Left lung (tissue), 10 donors: Measurements from ENCODE around the gene THAP3. TPM values are rescaled to one million over a fixed set of nuclear protein-coding genes. Genes with fewer than 3 reads are reported as not detected.
A peak's percentile ranks its signal among the peaks of the same experiment; 100 is the strongest.
"Not testable (repeated sequence)": the region's sequence is repeated elsewhere in the genome, so short reads cannot be mapped to it uniquely, and the experiment has no call there.

Source experiments
- ATAC-seq: fragments of 200-7000 bp; cut with Tn5 transposase; one replicate; pipeline ENCODE4 v1.9.1; 2020; ENCODE audit warnings: moderate library complexity
- DNase-seq, 4 donors: peaks; one replicate each; pipeline ENCODE4 v3.0.0-alpha.2; 2013 to 2020
- H3K27ac ChIP-seq, 2 donors: fragments of 200-600 bp; sonication (generic) in 1 of 2; one replicate each; pipeline versions ENCODE4 v1.5.0 to v1.8.0; 2020 to 2021
- H3K27me3 ChIP-seq, 2 donors: fragments of 200-600 bp; sonication (generic) in 1 of 2; one replicate each; pipeline versions ENCODE4 v1.5.0 to v1.8.0; 2020 to 2021
- H3K36me3 ChIP-seq, 2 donors: fragments of 200-600 bp; sonication (generic) in 1 of 2; one replicate each; pipeline versions ENCODE4 v1.5.0 to v1.8.0; 2020 to 2021
- H3K4me1 ChIP-seq, 2 donors: fragments of 200-600 bp; one replicate each; pipeline ENCODE4 v1.8.0; 2021
- H3K4me3 ChIP-seq, 2 donors: fragments of 200-600 bp; sonication (generic) in 1 of 2; one replicate each; pipeline versions ENCODE4 v1.5.0 to v1.8.0; 2020 to 2021; ENCODE audit warnings: mild to moderate bottlenecking in 1 of 2
- H3K9me3 ChIP-seq, 2 donors: fragments of 200-600 bp; sonication (generic) in 1 of 2; one replicate each; pipeline versions ENCODE4 v1.5.0 to v1.8.0; 2020 to 2021
- CTCF ChIP-seq, 2 donors: fragments of 200-600 bp; sonication (generic) in 1 of 2; IDR thresholded peaks; one replicate each; pipeline versions ENCODE4 v1.5.0 to v1.8.0; 2021; ENCODE audit warnings: antibody characterized with exemption in 2 of 2
- intact Hi-C, 2 donors: fragments of 100-400 bp; cut with DNase I; formaldehyde crosslinking; loops; one replicate each; pipeline versions ENCODE4 v1.11.2 to v1.14.2; 2022
- polyA plus RNA-seq, 6 donors: library from polyadenylated mRNA; unstranded; fragments of 120-200 nt; gene quantifications; one replicate each; pipeline ENCODE4 v1.2.1, GENCODE V29; 2013; ENCODE audit not compliant: insufficient read length in 6 of 6
- total RNA-seq, 2 donors: library from RNA; stranded (reverse); fragmentation: NEBNext Ultra II Directional; extraction: Animal tissue kit (Norgen Biotek cat#: 25700); gene quantifications; one replicate each; pipeline ENCODE4 v1.2.1, GENCODE V29; 2021
- donor health status: DM: no; HTN: yes; CAD: no.
- donor health status: DM: no; HTN: no; CAD: no.

Gene THAP3
- total and polyA plus RNA-seq, 8 donors, result 14.5 to 20.5 (median 17.1) TPM

GRCh38 chr1:6632588-6633514, 8.2 kb downstream of the THAP3 start:
- H3K36me3 ChIP-seq, result peaks cover 3 to 100% of the 10 kb centered on the region in 2 donors
- H3K9me3 ChIP-seq, result no peaks in the 10 kb centered on the region
- peak in 1 of 4 donors; percentile 60 for DNase-seq
- no peak overlapping the region for H3K27ac ChIP-seq
- intact Hi-C loops, result loop anchor here in 1 of 2 donors (10.0 kb wide), 1 partner anchor 148 kb away; no protein-coding TSS in a partner anchor
- no peak for ATAC-seq
- H3K4me1 ChIP-seq, result peaks cover 0 to 4% of the 10 kb centered on the region in 2 donors
- H3K4me3 ChIP-seq, result no peak overlapping the region
- TF ChIP-seq CTCF (IDR thresholded peaks at IDR 0.05), result no peak
- H3K27me3 ChIP-seq, result no peaks in the 10 kb centered on the region

GRCh38 chr1:6634371-6635052, 9.8 kb downstream of the THAP3 start:
- Histone ChIP-seq H3K27me3 (no peaks in the 10 kb centered on the region), H3K4me1 (no peaks in the 10 kb centered on the region), H3K9me3 (no peaks in the 10 kb centered on the region), H3K36me3 (peaks cover 3 to 100% of the 10 kb centered on the region in 2 donors), H3K4me3 (no peak overlapping the region), H3K27ac (no peak overlapping the region)
- DNase-seq (peak; percentile 16 to 87 (median 48)), ATAC-seq (peak; percentile 81)
- intact Hi-C loops, result loop anchor here in 1 of 2 donors (10.0 kb wide), 1 partner anchor 150 kb away; no protein-coding TSS in a partner anchor
- TF ChIP-seq CTCF (IDR thresholded peaks at IDR 0.05), result peak; percentile 31 to 34

GRCh38 chr1:6635161-6635909, 10.7 kb downstream of the THAP3 start:
- no peak for ATAC-seq
- H3K27me3 ChIP-seq, result no peaks in the 10 kb centered on the region
- H3K36me3 ChIP-seq, result peaks cover 3 to 100% of the 10 kb centered on the region in 2 donors
- no peak overlapping the region for H3K27ac ChIP-seq
- no peak overlapping the region for H3K4me3 ChIP-seq
- DNase-seq, result no peak
- H3K4me1 ChIP-seq, result no peaks in the 10 kb centered on the region
- intact Hi-C loops, result loop anchor here in 1 of 2 donors (10.0 kb wide), 1 partner anchor 151 kb away; no protein-coding TSS in a partner anchor
- no peaks in the 10 kb centered on the region for H3K9me3 ChIP-seq
- TF ChIP-seq CTCF (IDR thresholded peaks at IDR 0.05), result no peak

GRCh38 chr1:6635910-6636760, 11.5 kb downstream of the THAP3 start:
- no peak for TF ChIP-seq CTCF (IDR thresholded peaks at IDR 0.05)
- no peak for ATAC-seq
- peak in 1 of 4 donors; percentile 72 for DNase-seq
- H3K36me3 ChIP-seq, result peaks cover 3 to 100% of the 10 kb centered on the region in 2 donors
- H3K4me1 ChIP-seq, result no peaks in the 10 kb centered on the region
- no peaks in the 10 kb centered on the region for H3K9me3 ChIP-seq
- intact Hi-C loops, result loop anchor here in 1 of 2 donors (10.0 kb wide), 1 partner anchor 151 kb away; no protein-coding TSS in a partner anchor
- H3K27me3 ChIP-seq, result no peaks in the 10 kb centered on the region
- H3K27ac ChIP-seq, result no peak overlapping the region
- no peak overlapping the region for H3K4me3 ChIP-seq

GRCh38 chr1:6636778-6637177, 12.1 kb downstream of the THAP3 start:
- not testable (repeated sequence) for H3K4me3 ChIP-seq, H3K9me3 ChIP-seq, H3K27me3 ChIP-seq, H3K27ac ChIP-seq, ATAC-seq, DNase-seq, H3K4me1 ChIP-seq
- H3K36me3 ChIP-seq, result peaks cover 3 to 99% of the 10 kb centered on the region in 2 donors
- intact Hi-C loops, result loop anchor here in 1 of 2 donors (10.0 kb wide), 1 partner anchor 152 kb away; no protein-coding TSS in a partner anchor
